ENCODE results near the gene RAP2A.

The RAP2A gene

GRCh38 chr13:97502181-97502580 is 68.2 kb downstream of the RAP2A start:
- Histone ChIP-seq H3K9ac (ENCODE audit: low read length) (no peak overlapping the region), H2AFZ (ENCODE audit: low read depth, low read length, severe bottlenecking) (no peak overlapping the region), H3K9me3 (ENCODE audit: insufficient read depth, low read length) (no peaks in the 10 kb centered on the region), H3F3A (ENCODE audit: insufficient read depth) (no peaks in the 10 kb centered on the region), H3K9me2 (replicated peaks; ENCODE audit: insufficient read depth, low read length) (no peaks in the 10 kb centered on the region), H3K36me3 (ENCODE audit: low read length) (no peaks in the 10 kb centered on the region), H3K27me3 (ENCODE audit: low read length) (no peaks in the 10 kb centered on the region), H3K27ac (ENCODE audit: low read depth, low read length) (no peak overlapping the region), H3K4me2 (ENCODE audit: low read depth, low read length, poor library complexity, severe bottlenecking) (no peak overlapping the region), H4K20me1 (ENCODE audit: low read depth, low read length) (no peaks in the 10 kb centered on the region), H3K79me2 (ENCODE audit: insufficient read depth, low read length) (no peaks in the 10 kb centered on the region), H3K4me3 (ENCODE audit: insufficient read depth, low read length, poor library complexity, severe bottlenecking) (no peak overlapping the region)
- TF ChIP-seq EZH2phosphoT487 (conservative IDR thresholded peaks at IDR 0.05; ENCODE audit: low read length) = no peak
- TF ChIP-seq CTCF (IDR thresholded peaks at IDR 0.05; ENCODE audit: insufficient read depth, low read length, poor library complexity, severe bottlenecking) = no peak

GRCh38 chr13:97502706-97503105 is 68.7 kb downstream of the RAP2A start:
- no peak overlapping the region for H3K4me3 ChIP-seq (ENCODE audit: insufficient read depth, low read length, poor library complexity, severe bottlenecking)
- no peaks in the 10 kb centered on the region for H3F3A ChIP-seq (ENCODE audit: insufficient read depth)
- H3K36me3 ChIP-seq (ENCODE audit: low read length) = no peaks in the 10 kb centered on the region
- no peak overlapping the region for H2AFZ ChIP-seq (ENCODE audit: low read depth, low read length, severe bottlenecking)
- no peaks in the 10 kb centered on the region for H3K9me2 ChIP-seq (replicated peaks; ENCODE audit: insufficient read depth, low read length)
- H3K9me3 ChIP-seq (ENCODE audit: insufficient read depth, low read length) = no peaks in the 10 kb centered on the region
- H3K27ac ChIP-seq (ENCODE audit: low read depth, low read length) = no peak overlapping the region
- H4K20me1 ChIP-seq (ENCODE audit: low read depth, low read length) = no peaks in the 10 kb centered on the region
- TF ChIP-seq CTCF (IDR thresholded peaks at IDR 0.05; ENCODE audit: insufficient read depth, low read length, poor library complexity, severe bottlenecking) (no peak), EZH2phosphoT487 (conservative IDR thresholded peaks at IDR 0.05; ENCODE audit: low read length) (no peak)
- no peak overlapping the region for H3K4me2 ChIP-seq (ENCODE audit: low read depth, low read length, poor library complexity, severe bottlenecking)
- no peak overlapping the region for H3K9ac ChIP-seq (ENCODE audit: low read length)
- H3K79me2 ChIP-seq (ENCODE audit: insufficient read depth, low read length) = no peaks in the 10 kb centered on the region
- H3K27me3 ChIP-seq (ENCODE audit: low read length) = no peaks in the 10 kb centered on the region

- Histone ChIP-seq H3K9me2 (replicated peaks; ENCODE audit: insufficient read depth, low read length) (no peaks in the 10 kb centered on the region), H3K27ac (ENCODE audit: low read depth, low read length) (no peak overlapping the region), H3K9ac (ENCODE audit: low read length) (no peak overlapping the region), H3K36me3 (ENCODE audit: low read length) (no peaks in the 10 kb centered on the region), H3F3A (ENCODE audit: insufficient read depth) (no peaks in the 10 kb centered on the region), H3K4me2 (ENCODE audit: low read depth, low read length, poor library complexity, severe bottlenecking) (no peak overlapping the region), H3K27me3 (ENCODE audit: low read length) (no peaks in the 10 kb centered on the region), H3K4me3 (ENCODE audit: insufficient read depth, low read length, poor library complexity, severe bottlenecking) (no peak overlapping the region), H2AFZ (ENCODE audit: low read depth, low read length, severe bottlenecking) (no peak overlapping the region), H4K20me1 (ENCODE audit: low read depth, low read length) (no peaks in the 10 kb centered on the region), H3K9me3 (ENCODE audit: insufficient read depth, low read length) (no peaks in the 10 kb centered on the region), H3K79me2 (ENCODE audit: insufficient read depth, low read length) (no peaks in the 10 kb centered on the region)
- no peak for TF ChIP-seq EZH2phosphoT487 (conservative IDR thresholded peaks at IDR 0.05; ENCODE audit: low read length)
These were observed 71.0 kb downstream of the RAP2A start for GRCh38 chr13:97505017-97505416.

GRCh38 chr13:97506511-97506910 is 72.5 kb downstream of the RAP2A start:
- no peak for TF ChIP-seq CTCF (IDR thresholded peaks at IDR 0.05; ENCODE audit: insufficient read depth, low read length, poor library complexity, severe bottlenecking)
- no peak for TF ChIP-seq EZH2phosphoT487 (conservative IDR thresholded peaks at IDR 0.05; ENCODE audit: low read length)
- Histone ChIP-seq H4K20me1 (ENCODE audit: low read depth, low read length) (no peaks in the 10 kb centered on the region), H3K9me3 (ENCODE audit: insufficient read depth, low read length) (no peaks in the 10 kb centered on the region), H3K79me2 (ENCODE audit: insufficient read depth, low read length) (no peaks in the 10 kb centered on the region), H2AFZ (ENCODE audit: low read depth, low read length, severe bottlenecking) (no peak overlapping the region), H3K27ac (ENCODE audit: low read depth, low read length) (no peak overlapping the region), H3K4me3 (ENCODE audit: insufficient read depth, low read length, poor library complexity, severe bottlenecking) (no peak overlapping the region), H3K4me2 (ENCODE audit: low read depth, low read length, poor library complexity, severe bottlenecking) (no peak overlapping the region), H3K36me3 (ENCODE audit: low read length) (no peaks in the 10 kb centered on the region), H3K9ac (ENCODE audit: low read length) (no peak overlapping the region), H3K27me3 (ENCODE audit: low read length) (no peaks in the 10 kb centered on the region), H3K9me2 (replicated peaks; ENCODE audit: insufficient read depth, low read length) (no peaks in the 10 kb centered on the region), H3F3A (ENCODE audit: insufficient read depth) (no peaks in the 10 kb centered on the region)

Data from SU-DHL-6 (cell line).